RCC 7860 (cell line): ENCODE data around the gene MAIP1.

ENCODE experiments used
- DNase-seq: peaks from one replicate; pipeline ENCODE4 v3.0.0-alpha.2; 2015; ENCODE audit warnings: low spot score
- FAIRE-seq: peaks from 2 replicates; lab custom pipeline; 2012; peaks lifted over from hg19 to GRCh38; lab: Jason Lieb, UNC

Gene MAIP1

GRCh38 chr2:199985625-199986207, 30.3 kb downstream of the MAIP1 start:
- FAIRE-seq = no peak
- DNase-seq = peak; percentile 41

- DNase-seq (no peak), FAIRE-seq (no peak)
Measured at GRCh38 chr2:199987586-199987985, 32.2 kb downstream of the MAIP1 start.

- DNase-seq (no peak), FAIRE-seq (no peak)
Measured at GRCh38 chr2:199988151-199988550, 32.8 kb downstream of the MAIP1 start.

DNA sequence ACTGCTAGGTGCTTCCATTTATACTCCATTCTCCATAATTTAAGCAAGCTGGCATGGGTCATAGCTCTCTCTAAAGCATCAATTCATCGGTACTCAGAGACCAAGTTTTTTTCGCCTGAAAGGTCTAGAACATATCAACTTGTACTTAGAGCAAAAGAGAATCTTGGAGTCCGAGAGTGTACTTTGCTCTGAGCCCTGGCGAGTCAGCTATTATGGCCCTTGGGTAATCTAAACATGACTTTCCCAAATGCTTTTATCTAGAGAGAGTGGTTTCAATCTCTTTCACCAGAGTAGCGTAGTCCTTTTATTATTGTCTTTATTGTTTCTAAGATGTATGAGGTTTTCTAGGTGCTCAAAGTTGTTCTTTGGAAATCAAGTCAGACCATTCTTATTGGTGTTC, 34.4 kb downstream of the MAIP1 start:
- DNase-seq (no peak), FAIRE-seq (no peak)

- FAIRE-seq = no peak
- DNase-seq = no peak
Measured at GRCh38 chr2:199991691-199992090, 36.3 kb downstream of the MAIP1 start.

DNA sequence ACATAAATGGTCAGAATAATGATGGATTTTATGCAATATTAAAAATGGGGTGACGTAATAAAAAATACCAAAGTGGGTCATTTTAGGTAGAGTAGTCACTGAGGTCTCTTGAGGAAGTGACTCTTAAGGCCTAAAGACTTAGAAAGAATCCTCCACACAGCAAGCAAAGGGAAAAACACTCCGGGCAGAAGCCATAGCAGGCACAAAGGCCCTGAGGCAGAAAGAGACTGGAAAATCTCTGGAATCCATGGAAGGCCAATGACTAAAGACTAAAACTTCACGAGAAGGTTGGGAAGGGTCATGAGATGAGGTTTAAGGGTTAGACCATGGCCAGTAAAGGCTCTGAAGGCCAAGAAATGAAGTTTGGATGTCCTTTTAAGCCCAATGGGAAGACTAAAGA, 36.9 kb downstream of the MAIP1 start:
- no peak for DNase-seq
- FAIRE-seq = no peak

DNA sequence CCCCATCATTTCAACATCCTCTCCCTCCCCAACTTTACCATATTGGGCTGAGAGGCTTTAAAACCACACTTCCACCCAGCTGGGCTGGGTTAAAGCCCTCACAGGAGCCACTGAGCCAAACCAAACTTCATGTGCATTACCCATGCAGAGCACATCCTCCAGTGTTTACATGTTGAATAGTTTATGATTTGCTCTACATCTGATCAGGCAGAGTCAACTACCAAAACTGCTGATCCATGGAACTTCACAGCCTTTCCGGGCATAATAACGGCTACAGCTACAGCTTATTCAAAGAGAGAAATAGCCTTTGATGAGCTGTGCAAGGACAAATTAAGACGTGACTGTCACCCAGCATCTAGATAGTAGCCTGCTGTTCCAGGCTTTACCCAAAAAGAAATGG, 39.0 kb downstream of the MAIP1 start:
- DNase-seq (no peak), FAIRE-seq (no peak)

- FAIRE-seq = no peak
Measured at GRCh38 chr2:199994896-199995295, 39.5 kb downstream of the MAIP1 start.

DNA sequence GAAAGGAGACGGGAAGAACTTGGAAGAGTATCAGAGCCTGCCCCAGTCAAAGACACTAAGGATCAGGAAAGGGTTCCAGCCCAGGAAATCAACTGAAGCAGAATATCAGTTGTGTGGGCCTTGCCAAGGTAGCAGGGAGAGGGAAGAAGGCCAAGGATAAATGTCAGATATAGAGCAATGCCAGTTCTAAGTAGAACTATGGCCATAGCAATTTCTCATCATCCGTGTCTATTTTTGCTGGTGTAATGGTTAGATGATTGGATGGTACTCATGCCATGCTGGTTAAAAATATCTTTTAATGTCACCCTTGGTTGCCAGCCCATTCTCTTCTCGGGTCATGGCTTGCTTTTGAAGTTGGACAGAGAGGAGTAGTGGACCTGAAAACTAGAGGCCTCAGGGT, 41.9 kb downstream of the MAIP1 start:
- no peak for FAIRE-seq
- DNase-seq = no peak

More at GRCh38 chr2:199994896-199995295, 39.5 kb downstream of the MAIP1 start:
- DNase-seq = no peak

DNA sequence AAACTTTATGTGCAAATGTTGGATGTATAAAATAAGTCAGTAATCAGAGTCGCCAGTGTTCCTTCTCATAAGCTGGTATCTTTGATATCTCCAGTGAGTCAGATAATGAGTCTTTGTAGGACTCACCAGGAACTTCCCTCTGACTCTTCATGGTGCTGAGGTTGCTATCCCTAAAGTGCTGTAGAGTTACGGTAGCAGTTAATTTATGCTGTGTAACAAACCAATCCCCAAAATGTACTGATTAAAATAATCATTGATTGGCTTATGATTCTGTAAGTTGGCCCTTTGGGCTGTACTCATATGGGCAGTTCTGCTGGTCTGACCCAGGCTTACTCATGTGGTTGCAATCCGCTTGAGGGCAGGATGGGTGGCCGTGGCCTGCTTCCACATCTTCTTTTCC, 43.8 kb downstream of the MAIP1 start:
- FAIRE-seq (no peak), DNase-seq (no peak)

- no peak for DNase-seq
- no peak for FAIRE-seq
Measured at GRCh38 chr2:200000444-200001163, 45.2 kb downstream of the MAIP1 start.

DNA sequence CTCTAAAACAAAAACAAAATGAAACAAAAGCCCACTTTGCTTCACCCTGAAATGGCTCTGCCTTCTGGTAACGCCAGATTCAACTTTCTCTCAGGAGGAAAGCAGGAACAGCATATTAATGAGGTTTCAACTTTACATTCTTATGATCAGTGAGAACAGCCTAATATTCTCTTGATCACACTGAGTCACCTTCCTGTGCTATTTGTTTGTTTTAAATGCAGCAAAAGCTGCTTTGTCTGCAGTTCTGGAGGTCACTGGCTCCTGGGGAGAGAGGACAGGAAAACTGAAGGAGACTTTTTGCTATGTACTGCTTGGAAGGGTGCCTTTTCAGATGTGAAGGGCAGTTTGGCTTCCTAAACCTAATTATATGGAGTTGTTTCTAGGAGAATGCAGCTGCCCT, 48.1 kb downstream of the MAIP1 start:
- FAIRE-seq (no peak), DNase-seq (no peak)

GRCh38 chr2:200005675-200006074, 50.3 kb downstream of the MAIP1 start:
- FAIRE-seq (no peak), DNase-seq (no peak)

DNA sequence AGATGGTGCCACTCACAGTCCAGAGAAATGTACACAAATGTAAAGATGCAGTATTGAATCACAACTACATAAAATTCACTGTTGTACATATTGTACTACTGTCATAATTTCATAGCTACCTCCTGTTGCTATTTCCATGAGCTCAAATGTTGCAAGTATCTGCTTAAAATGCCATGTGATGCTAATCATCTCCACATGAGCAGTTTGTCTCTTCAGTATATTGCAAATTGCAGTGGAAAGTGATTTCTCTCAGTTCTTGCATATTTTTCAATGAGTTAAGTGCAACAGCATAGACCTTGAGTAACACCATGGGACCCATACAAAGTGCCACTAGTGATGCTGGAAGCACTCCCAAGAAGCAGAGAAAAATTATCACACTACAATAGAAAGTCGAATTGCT, 51.9 kb downstream of the MAIP1 start:
- FAIRE-seq (no peak), DNase-seq (no peak)

- no peak for FAIRE-seq
- DNase-seq = no peak
Measured at GRCh38 chr2:200012401-200012800, 57.0 kb downstream of the MAIP1 start.
